Mucosa of stomach (tissue), 1 donor: ENCODE measurements around the gene SHC1.
A peak's percentile ranks its signal among the peaks of the same experiment; 100 is the strongest.

Experiments
- H3K27me3 ChIP-seq: one replicate; pipeline ENCODE4 v1.7.0; 2013; ENCODE audit warnings: mild to moderate bottlenecking, low read length; ENCODE audit not compliant: control insufficient read depth, insufficient read depth
- H3K36me3 ChIP-seq: one replicate; pipeline ENCODE4 v1.7.0; 2013; ENCODE audit warnings: low read length; ENCODE audit not compliant: control insufficient read depth, insufficient read depth
- H3K4me1 ChIP-seq: one replicate; pipeline ENCODE4 v1.7.0; 2013; ENCODE audit warnings: mild to moderate bottlenecking, low read length; ENCODE audit not compliant: control insufficient read depth, insufficient read depth
- H3K4me3 ChIP-seq: one replicate; pipeline ENCODE4 v1.7.0; 2013; ENCODE audit warnings: low read length
- H3K9ac ChIP-seq: one replicate; pipeline ENCODE4 v1.7.0; 2013; ENCODE audit warnings: mild to moderate bottlenecking, low read length, moderate library complexity
- H3K9me3 ChIP-seq: one replicate; pipeline ENCODE4 v1.7.0; 2013; ENCODE audit warnings: mild to moderate bottlenecking, low read length, moderate library complexity; ENCODE audit not compliant: control insufficient read depth
- donor health status: Pancreatic carcinoma.

Gene SHC1

DNA sequence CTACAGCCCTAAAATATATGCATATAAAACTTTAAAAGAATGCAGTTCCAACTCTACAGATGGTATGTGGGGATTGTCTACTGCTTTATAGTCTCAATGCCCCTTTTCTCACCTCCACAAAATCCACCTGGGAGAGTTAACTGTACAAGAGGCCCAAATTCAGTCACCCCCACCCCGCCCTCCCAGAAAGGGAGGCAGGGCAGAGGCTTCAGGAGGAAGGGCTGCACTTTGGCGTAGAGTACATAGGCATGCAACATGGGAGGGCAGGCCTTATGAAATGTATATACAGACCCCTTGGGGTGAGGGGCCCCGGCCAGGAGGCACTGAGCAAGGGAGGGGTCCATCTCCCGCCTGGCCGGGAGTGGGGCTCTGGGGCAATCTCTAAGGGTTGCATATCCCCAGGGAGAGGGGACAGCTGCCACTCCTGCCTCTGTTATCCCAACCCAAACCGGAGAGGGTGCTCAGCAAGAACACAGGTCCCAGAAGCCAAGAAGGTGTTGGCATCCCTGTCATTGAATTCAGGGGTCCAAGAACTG lies 7.7 kb downstream of the SHC1 start:
- H3K4me1 ChIP-seq, result peaks cover 29% of the 10 kb centered on the region

DNA sequence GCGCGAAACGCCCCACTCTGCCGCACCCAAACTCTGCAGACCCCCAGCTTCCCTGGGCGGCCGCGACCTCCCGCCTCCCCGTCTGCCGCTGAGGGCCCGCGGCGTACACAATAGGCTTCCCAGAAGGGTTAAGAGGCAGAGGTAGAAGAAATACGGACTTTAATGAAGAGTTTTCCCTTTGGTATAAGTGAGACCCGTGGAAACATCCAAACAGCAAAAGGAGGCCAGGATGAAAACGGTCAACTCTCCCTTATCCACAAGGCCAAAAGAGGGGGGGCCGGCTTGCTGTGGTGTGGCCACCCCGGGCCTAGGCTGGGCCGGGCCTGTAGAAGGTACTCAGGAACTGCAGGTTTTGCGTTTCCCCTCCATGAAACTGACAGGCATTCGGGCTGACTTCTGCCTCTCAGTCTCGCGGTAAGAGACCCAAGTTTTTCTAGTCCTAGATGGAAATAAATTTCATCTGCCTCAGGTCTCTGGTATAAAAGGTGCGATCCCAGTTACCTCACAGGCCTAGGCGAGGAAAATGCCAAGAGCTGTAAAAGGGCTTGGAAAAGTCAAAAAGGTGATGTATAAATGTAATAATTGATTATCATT lies 8.3 kb downstream of the SHC1 start:
- Histone ChIP-seq H3K36me3 (peaks cover 9% of the 10 kb centered on the region), H3K9ac (peak overlapping the region; percentile 93), H3K4me1 (peaks cover 25% of the 10 kb centered on the region), H3K9me3 (no peaks in the 10 kb centered on the region), H3K27me3 (no peaks in the 10 kb centered on the region), H3K4me3 (peak overlapping the region; percentile 75)

More for the DNA sequence above, 7.7 kb downstream of the SHC1 start:
- Histone ChIP-seq H3K36me3 (peaks cover 15% of the 10 kb centered on the region), H3K4me3 (no peak overlapping the region), H3K27me3 (no peaks in the 10 kb centered on the region), H3K9me3 (no peaks in the 10 kb centered on the region), H3K9ac (peak overlapping the region; percentile 93)

DNA sequence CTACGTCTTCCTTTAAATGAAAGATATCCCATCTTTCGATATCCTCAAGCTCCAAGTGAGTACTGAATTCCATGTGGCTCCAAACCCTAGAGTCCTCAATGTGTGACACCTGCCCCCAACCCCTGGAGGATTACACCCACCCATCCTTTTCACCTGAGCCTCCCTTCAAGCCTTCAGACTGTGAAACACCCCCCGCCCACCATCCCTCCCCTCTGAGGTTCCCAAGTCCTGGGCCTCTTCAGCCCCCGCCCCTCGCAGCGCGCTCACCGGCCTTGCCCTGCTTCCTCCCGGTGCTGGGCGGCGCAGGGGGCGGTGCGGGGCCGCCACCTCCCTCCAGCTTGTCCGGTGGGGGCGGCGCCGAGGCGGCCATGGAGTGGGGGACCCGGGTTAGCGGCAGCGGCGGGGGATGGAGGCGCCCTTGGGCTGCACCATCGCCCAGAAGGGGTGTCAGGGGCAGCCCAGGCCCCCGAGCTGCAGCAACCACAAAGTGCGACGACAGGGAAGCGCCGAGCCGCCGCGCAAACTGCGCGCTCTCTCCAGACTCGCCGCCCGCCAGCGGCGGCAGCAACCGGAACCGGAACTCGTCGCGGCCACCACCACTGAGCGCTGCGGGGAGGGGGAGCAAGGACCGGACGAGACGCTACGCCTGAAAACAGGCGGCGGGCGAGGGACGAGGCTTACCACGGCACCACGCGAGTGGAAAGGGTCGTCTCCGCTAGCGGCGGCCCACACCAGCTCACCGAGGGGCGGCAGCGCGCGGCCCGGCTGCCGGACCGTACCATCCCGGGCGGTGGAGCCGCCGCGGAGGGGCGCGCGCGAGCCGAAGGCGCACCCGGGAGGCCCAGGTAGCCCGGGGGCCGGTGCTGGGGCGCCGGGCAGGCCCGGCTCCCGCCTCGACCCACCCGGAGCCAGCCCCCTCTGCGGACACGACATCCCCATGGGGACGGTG lies 9.1 kb downstream of the SHC1 start, which contains the start of gene PYGO2:
Gene PYGO2, minus strand, starts transcription at position 576 of the 949 bp plus-strand sequence. Its CDS starts 206 bp downstream, at position 370.
- peak within 1 kb of the TSS; percentile 75 for H3K4me3 ChIP-seq
- H3K27me3 ChIP-seq, result no peaks in the 10 kb centered on the region
- peak within 1 kb of the TSS; percentile 93 for H3K9ac ChIP-seq
- H3K4me1 ChIP-seq, result peaks cover 31% of the 10 kb centered on the region
- peaks cover 4% of the 10 kb centered on the region for H3K36me3 ChIP-seq
- H3K9me3 ChIP-seq, result no peaks in the 10 kb centered on the region

DNA sequence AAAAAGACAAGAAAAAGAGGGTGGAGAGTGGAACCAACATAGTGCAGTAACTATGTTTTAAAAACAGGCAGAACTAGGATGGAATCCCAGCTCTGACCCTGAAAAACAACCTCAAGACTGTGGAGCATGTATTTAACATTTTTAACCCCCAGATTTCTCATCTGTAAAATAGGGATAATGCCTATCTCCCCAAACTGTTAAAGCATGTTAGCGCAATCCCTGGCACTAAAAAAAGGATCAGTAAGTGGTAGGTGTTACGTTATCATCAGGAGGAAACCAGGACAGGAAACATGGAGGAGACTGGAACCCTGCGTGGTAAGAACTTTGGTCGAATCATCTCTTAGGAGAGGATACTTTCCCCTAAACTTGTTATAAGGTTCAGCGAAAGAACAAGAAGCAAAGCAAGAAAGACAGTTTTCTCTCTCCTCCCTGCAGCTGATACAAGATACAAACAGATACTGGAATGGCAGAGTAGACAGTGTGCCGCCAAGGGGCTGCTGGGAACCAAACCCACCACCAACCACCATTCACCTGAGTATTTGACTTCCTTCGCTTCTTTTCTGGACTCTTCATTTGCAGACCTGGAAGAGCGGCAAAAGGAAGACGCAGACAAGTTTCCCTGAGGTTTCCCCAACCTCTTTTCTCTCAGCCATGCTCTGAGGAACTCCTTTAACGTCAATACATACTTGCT lies 10.0 kb downstream of the SHC1 start:
- H3K4me3 ChIP-seq, result peak overlapping the region; percentile 75
- H3K4me1 ChIP-seq, result peaks cover 33% of the 10 kb centered on the region
- H3K9ac ChIP-seq, result peak overlapping the region; percentile 93
- H3K36me3 ChIP-seq, result peaks cover 3% of the 10 kb centered on the region
- no peaks in the 10 kb centered on the region for H3K9me3 ChIP-seq
- no peaks in the 10 kb centered on the region for H3K27me3 ChIP-seq

DNA sequence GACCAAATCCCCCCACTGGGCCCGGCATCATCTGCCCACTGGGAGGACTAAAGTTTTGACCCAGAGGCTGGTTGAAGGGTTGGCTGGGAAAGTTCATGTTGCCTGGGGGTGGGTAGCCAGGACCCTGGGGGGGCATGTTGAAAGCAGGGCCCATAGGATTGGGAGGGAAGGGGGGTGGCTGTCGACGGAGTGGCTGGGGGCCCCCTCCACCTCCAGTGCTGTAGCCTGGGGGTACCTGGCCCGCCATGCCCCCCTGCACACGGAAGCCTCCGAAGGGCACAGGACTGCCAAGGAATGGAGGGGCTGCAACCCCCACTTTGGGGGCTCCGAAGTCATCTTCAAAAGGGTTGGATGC lies 11.1 kb downstream of the SHC1 start:
- Histone ChIP-seq H3K4me3 (no peak overlapping the region), H3K9ac (no peak overlapping the region), H3K27me3 (no peaks in the 10 kb centered on the region), H3K9me3 (no peaks in the 10 kb centered on the region), H3K36me3 (no peaks in the 10 kb centered on the region), H3K4me1 (peaks cover 44% of the 10 kb centered on the region)

DNA sequence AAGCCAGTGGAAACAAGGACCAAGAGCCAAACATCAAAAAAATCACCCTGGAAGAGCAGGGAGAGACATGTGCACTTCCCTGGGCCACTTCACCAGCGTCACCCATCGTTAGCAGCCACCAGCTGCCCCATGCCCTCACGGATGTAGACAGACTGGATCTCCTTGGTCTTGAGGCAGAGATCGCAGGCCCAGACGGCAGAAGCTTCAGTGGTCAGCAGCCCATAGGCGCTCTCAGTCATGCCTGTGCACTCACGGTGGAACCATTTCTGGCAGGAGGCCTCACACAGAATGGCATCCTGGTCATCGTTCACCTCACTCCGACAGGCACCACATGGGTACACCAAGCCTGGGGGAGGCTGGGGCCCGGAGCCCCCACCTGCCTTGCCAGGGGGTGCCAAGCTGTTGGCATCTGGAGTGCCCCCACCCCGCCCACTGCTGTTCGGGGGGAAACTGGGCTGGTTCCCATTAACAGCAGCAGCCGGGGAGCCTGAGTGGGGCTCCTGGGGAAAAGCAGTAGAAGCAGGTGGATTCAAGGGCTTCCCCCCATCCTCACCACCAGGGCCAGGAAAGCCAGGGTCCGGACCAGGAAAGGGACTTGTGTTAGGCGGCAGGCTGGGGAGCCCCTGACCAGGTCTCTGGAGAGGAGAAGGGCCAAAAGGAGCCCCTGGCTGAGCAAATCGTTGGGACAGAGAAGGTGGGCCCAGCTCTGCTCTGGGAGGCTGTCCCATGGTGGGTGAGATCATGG lies 11.7 kb downstream of the SHC1 start:
- H3K4me1 ChIP-seq, result peaks cover 48% of the 10 kb centered on the region
- H3K4me3 ChIP-seq, result no peak overlapping the region
- H3K9ac ChIP-seq, result no peak overlapping the region
- H3K36me3 ChIP-seq, result no peaks in the 10 kb centered on the region
- H3K9me3 ChIP-seq, result no peaks in the 10 kb centered on the region
- H3K27me3 ChIP-seq, result no peaks in the 10 kb centered on the region

DNA sequence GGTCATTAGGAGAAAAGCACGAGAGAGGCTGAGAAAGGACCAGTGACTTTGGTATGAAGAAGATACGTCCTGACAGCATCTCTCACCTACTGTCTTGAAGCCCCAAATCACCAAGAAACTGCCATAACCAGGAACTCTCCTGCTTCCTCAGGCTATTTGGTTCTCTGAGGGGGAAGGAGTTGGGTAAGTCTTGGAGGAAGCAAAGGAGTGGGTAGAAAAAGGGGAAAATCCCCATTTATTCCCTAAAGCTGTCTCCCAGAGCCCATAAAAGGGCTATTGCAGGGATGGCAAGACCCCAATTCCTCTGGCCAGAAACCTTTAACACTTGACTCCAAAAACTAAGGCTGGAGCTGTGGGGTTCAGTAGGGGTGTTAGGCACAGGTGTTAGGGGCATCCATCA lies 12.5 kb downstream of the SHC1 start:
- peaks cover 52% of the 10 kb centered on the region for H3K4me1 ChIP-seq
- H3K9ac ChIP-seq, result no peak overlapping the region
- no peaks in the 10 kb centered on the region for H3K9me3 ChIP-seq
- no peaks in the 10 kb centered on the region for H3K36me3 ChIP-seq
- H3K27me3 ChIP-seq, result no peaks in the 10 kb centered on the region
- no peak overlapping the region for H3K4me3 ChIP-seq

DNA sequence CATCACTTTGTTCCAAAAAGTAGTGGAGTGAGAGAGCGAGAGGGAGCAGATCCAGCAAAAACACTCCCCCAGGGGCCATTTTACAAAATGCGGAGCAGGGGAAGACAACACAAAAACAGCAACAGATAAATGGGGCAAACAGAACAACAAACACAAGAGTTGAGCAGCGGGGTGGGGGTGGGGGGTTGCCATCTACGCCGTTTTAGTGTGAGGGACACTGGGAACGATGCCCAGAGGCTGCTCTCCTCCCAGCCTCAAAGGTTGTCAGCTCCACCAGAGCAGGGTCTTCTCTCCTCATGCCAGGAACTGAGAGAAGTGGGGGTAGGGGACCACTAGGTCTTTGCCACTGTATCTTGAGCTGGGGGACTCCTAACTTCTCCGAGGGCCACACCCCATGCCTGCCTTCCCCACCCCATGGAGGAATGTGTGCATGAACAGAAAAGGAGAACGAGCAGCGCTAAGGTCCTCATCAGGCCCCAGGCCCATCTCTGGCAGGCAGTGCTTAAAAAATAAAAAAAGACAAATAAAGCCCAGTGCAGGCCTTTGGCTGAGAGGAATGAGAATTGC lies 13.4 kb downstream of the SHC1 start:
- H3K36me3 ChIP-seq, result no peaks in the 10 kb centered on the region
- H3K9ac ChIP-seq, result no peak overlapping the region
- no peaks in the 10 kb centered on the region for H3K9me3 ChIP-seq
- no peak overlapping the region for H3K4me3 ChIP-seq
- H3K4me1 ChIP-seq, result peaks cover 46% of the 10 kb centered on the region
- H3K27me3 ChIP-seq, result no peaks in the 10 kb centered on the region

DNA sequence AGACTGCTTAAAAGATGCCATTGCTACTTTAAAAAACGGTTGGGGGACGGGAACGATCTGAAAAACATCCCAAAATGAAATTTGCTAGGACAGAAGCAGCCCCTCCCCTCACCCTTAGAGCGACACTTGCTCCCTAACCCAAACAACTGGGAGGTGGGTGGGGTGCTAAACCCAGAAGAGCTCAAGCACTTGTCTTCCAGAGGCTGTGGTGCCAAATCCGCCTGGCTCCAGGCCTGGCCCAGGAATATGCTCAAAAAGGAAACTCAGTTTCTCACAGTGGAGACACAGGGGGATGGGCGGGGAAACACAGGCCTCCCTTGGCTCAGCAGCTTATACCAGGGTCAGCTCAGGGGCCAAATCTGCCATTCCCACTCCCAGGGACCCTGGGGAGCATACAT lies 14.0 kb downstream of the SHC1 start:
- Histone ChIP-seq H3K9ac (peak overlapping the region; percentile 60), H3K36me3 (no peaks in the 10 kb centered on the region), H3K4me1 (peaks cover 45% of the 10 kb centered on the region), H3K9me3 (no peaks in the 10 kb centered on the region), H3K4me3 (peak overlapping the region; percentile 60), H3K27me3 (no peaks in the 10 kb centered on the region)

DNA sequence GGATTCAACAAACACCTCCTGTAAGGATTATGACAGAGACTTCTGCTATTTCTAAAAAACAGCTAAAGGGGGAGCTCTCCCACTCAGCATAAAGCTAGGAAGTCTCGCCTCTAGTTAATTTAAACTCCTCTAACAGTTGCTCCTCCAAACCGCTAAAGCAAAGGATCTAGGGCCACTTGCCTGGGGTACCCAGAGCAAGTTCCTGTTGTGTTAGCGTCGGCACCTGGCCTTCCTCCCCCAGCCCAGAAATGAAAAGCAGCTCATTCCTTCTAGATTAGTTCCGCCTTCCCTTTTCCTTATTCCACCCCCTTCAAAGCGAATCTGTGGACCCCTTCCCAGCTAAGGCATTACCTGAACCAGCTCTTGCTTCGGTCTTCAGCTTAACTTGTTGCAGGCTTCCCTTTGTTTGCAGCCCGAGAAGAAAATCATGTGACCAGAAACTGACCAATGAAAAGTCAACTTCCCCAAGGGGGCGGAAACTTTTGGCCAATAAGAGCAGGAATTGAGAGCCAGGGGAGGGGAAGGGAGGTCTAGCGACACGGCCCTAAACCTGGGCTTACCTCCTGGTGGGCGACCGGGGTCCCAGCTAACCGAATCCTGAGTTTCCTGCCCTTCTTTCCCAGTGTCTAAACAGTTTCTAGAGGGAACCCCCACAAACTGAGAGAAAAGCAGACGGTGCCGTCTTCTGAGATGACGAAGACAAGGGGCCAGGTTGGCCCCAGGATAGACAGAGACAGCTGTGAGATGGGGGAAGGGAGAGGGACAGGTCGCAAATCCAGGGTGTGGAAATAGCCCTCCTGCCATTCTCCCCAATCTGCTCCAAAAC lies 14.6 kb downstream of the SHC1 start, which contains the start of gene PBXIP1:
Gene PBXIP1, minus strand, starts transcription at position 382 of the 826 bp plus-strand sequence. CDS start 2,378 bp downstream, outside the sequence.
- H3K9me3 ChIP-seq, result no peaks in the 10 kb centered on the region
- H3K9ac ChIP-seq, result peak within 1 kb of the TSS; percentile 60
- H3K4me1 ChIP-seq, result peaks cover 43% of the 10 kb centered on the region
- no peaks in the 10 kb centered on the region for H3K36me3 ChIP-seq
- no peaks in the 10 kb centered on the region for H3K27me3 ChIP-seq
- peak within 1 kb of the TSS; percentile 60 for H3K4me3 ChIP-seq
